HG03354 (cell line): ENCODE results near the gene APLF.
"Not testable (repeated sequence)": the region's sequence is repeated elsewhere in the genome, so short reads cannot be mapped to it uniquely, and the experiment has no call there.

ENCODE experiments used
- ATAC-seq: cut with Tn5 transposase; IDR thresholded peaks from one replicate; pipeline ENCODE4 v1.9.1; 2021; ENCODE audit warnings: mild to moderate bottlenecking; ENCODE audit not compliant: unreplicated experiment, poor library complexity, severe bottlenecking

Gene APLF

GRCh38 chr2:68564426-68564825 is 97.0 kb downstream of the APLF start:
- ATAC-seq, result no peak

DNA sequence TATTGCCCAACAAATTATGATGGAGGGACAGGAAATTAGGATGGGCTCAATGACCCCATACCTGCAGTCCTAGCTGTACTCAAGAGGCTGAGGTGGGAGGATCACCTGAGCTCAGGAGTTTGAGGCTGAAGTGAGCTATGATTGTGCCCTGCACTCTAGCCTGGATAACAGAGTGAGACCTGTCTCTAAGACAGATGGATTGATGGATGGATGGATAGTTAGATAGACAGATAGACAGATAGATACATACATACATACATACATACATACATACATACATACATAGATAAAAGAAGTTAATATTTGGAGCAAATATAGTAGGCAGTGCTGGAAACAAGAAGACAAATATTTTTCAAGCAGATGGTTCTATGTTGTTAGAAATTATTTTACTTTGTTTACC is 97.9 kb downstream of the APLF start:
- ATAC-seq, result no peak

DNA sequence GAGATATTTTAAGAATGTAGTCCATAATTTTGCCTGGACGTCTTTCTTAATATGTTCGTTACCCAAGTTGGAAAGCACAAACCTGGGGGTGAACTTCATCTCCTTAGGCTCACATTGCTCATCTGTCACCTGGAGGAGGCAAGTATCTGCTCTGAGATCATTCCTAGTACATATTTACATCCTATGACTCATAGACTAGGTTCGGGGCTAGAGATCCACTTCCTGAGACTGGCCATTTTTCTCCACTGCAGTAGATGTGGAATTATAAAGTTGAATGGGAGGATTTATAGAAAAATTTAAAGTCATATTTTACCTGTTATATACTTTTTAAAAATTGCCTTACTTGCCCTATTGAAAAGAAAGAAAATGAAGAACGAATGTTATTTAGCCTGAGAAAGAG is 98.5 kb downstream of the APLF start:
- ATAC-seq, result no peak

GRCh38 chr2:68566362-68566761 is 99.0 kb downstream of the APLF start:
- no peak for ATAC-seq

DNA sequence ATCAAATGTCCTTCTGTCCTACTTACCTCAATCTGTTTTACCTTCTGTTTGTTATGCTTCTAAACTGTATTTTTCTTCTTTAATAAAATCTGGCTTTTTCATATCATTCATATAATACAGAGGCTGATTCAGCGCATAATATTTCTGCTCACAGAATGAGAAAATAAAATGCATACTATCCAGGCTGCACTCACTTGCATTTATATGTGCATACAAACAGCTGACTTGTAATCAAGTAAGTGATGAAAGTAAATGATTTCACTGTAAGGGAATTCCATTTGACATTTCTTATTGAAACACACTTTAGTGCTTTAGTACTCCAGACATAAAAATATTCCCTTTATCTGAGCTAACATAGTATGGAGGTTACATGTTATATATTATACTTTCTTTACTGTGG is 100.7 kb downstream of the APLF start:
- no peak for ATAC-seq

GRCh38 chr2:68569604-68570003 is 102.2 kb downstream of the APLF start:
- no peak for ATAC-seq

DNA sequence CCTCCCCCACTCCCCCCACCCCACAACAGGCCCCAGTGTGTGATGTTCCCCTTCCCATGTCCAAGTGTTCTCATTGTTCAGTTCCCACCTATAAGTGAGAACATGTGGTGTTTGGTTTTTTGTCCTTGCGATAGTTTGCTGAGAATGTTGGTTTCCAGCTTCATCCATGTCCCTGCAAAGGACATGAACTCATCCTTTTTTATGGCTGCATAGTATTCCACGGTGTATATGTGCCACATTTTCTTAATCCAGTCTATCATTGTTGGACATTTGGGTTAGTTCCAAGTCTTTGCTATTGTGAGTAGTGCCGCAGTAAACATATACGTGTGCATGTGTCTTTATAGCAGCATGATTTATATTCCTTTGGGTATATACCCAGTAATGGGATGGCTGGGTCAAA is 103.0 kb downstream of the APLF start:
- ATAC-seq, result not testable (repeated sequence)

- no peak for ATAC-seq
Measured at GRCh38 chr2:68574202-68574791, 106.9 kb downstream of the APLF start.

DNA sequence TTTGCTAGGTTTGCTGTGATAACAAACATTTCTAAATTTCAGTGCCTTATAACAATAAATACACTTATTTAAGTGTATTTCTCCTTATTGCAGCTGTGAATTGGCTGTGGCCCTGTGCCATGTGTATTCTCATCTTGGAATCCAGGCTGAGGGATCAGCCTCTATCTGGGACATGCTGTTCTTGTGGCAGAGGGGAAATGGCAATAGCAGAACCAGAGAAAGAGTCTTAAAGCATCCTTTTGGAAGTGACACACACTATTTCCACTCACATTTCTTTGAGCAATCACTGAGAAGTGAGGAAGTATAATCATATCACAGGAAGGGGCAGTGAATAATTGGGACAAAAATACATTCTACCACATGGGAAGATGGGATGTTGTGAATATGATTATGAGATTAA is 109.8 kb downstream of the APLF start:
- ATAC-seq, result no peak

- ATAC-seq, result no peak
Measured at GRCh38 chr2:68579689-68580088, 112.3 kb downstream of the APLF start.

- no peak for ATAC-seq
Measured at GRCh38 chr2:68588589-68588988, 121.2 kb downstream of the APLF start.

DNA sequence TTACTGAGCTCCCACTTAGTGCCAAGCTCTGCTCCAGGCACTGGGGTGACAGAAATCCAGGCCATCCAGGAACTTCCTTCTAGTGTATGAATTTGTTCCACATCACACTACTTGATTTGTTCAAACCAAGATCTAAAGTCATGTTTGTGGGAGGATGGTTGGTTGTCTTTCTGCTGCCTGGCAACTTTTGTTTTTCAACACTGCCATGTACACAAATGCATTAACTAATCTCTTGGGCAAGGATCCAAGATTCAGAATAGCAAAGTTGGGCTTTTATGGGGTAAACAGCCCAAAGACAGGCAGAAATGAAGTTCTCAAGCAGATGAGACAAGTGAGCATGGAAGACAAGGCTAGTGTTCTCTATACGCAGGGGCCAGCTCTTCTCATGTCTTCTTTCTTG is 122.6 kb downstream of the APLF start:
- ATAC-seq, result no peak

- no peak for ATAC-seq
Measured at GRCh38 chr2:68590702-68591101, 123.3 kb downstream of the APLF start.

- no peak for ATAC-seq
Measured at GRCh38 chr2:68591225-68591624, 123.8 kb downstream of the APLF start.

DNA sequence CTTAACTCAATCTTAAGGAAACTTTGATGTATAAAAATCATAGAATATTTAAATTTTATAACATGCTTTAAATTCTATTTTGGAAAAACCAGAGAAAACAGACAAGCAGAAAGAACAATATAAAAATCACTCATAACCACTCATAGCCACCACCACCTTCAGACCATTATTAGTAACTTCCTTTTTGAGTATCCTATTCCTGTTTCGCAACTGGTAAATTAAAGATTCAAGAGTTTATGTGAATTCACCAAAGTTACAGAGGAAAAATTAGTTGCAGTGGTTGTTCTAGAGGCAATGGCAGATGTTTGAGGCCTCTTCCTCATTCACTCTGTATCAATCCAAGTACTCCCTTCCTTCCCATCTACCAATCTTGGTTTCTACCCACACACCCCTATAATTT is 126.7 kb downstream of the APLF start:
- no peak for ATAC-seq

DNA sequence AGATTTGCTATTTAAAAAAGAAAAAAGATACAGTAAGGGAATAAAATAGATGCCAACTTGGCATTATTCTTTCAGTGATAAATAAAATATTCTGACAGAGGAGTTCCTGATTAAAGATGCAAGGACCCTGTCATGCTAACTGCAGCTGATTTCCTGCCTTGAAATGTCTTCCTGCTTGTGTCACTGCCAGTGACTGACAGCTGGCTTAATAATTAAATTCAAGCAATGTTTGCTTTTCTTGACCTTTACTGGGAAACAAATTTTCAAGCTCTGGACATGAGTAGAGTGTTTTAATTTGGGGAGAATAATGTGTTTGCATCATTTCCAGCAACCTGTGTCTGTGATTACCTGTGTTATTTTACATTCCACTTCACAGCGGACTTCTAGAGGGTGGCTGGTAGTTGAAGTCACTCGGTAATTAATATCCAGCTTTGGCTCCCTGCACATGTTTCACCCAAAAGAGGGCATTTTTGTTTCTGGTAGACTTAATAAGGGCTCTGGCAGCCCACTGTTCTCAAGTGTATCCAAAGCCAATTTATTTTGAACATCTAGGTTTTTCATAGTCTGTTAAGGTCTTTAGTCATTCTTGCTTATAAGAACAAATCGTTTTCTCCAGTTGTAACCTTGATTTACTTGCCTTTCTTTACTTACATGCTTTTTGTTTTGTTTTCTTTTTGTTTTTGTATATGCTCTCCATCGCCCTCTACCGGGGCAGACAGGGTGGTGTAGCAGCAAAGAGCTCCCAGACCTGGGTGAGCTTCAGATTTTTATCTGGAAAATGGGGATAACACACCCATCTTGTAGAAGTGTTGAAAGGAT is 127.5 kb downstream of the APLF start:
- ATAC-seq, result peak; percentile 89

DNA sequence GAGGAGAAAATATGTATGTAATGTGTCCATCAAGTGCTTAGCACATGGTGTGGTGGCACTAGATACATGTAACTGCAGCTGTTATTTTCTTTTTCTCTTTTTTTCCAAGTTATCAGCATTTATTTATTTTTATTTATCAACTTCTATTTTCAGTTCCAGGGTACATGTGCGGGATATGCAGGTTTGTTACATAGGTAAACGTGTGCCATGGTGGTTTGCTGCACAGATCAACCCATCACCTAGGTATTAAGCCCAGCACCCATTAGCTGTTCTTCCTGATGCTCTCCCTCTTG is 128.1 kb downstream of the APLF start:
- ATAC-seq, result not testable (repeated sequence)

- not testable (repeated sequence) for ATAC-seq
Measured at GRCh38 chr2:68600495-68600894, 133.1 kb downstream of the APLF start.

DNA sequence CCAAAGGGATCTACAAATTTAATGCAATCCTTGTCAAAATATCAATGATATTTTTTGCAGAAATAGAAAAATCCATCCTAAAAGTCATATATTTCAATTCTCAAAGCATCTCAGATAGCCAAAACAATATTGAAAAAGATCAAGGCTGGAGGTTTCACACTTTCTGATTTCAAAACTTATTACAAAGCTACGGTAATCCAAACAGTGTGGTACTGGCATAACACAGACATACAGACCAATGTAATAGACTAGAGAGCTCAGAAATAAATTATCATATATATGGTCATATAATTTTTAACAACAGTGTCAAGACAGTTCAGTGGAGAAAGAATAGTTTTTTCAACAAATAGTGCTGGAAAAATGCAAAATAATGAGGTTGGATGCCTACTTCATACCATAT is 135.7 kb downstream of the APLF start:
- ATAC-seq, result no peak

DNA sequence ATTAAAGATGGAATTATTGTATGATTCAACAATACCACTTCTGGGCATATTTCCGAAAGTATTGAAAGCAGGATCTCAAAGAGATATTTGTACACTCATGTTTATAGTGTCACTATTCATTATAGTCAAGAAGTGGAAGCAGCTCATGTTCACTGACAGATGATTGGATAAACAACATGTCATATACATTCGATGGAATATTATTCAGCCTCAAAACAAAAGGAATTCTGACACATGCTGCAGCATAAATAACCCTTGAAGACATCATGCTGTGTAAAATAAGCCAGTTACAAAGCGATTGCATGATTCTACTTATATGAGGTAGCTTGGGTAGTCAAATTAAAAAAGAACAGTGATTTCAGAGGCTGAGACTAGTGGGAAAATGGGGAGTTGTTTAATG is 136.7 kb downstream of the APLF start:
- no peak for ATAC-seq

DNA sequence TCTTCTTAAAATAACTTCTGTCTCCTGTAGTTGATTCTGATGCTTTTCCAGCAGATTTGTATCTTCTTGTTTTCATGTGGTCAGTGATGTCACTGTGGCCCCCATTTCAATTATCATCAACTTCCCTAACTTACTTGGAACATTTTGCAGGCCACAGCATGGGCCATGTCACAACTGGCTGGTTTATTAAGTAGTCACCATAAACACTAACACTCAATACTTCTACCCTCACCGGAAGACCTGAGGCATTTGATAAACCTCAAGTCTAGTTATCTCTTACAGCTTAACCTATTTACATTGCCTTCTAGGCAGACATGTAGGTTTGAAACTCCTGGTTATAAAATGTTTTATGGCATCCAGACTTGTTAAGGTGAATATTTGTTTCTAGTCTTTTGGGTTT is 138.6 kb downstream of the APLF start:
- ATAC-seq, result no peak

DNA sequence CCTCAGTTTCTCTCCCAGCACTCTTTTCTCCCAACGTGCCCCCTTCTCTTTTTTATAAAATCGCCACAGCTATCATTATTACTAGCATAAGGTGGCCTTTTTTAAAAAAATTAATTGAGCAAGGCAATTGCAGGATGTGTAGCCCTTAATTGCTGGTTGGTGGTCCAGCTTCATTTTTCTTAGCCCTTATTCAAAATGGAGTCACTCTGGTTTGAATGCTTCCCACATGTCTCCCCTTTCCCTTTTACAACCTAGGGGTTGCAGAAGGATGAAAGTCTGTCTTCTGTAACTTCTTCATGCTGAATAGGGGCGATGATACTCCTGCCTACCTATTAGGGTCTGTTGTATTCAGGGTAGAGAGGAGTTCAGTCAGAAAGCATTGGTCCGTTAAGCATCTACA is 139.4 kb downstream of the APLF start:
- ATAC-seq, result no peak
